ENCODE data around the gene BAG1.

Gene BAG1

GRCh38 chr9:33264473-33265177, at the start of gene BAG1, which contains the start of gene CHMP5:
Gene BAG1 (minus strand): TSS chr9:33264708.
Gene CHMP5 (plus strand): TSS chr9:33265049. CDS start chr9:33265079, 30 bp downstream.
- peak; percentile 99 for DNase-seq (ENCODE audit: low spot score)
- in situ Hi-C loops (cut with MboI; ENCODE audit: low pct_unique_long_range_greater_than_20kb, low sequenced_read_pairs, unreplicated experiment): no loop called here
- TF ChIP-seq CTCF (IDR thresholded peaks at IDR 0.05; ENCODE audit: extremely low read depth, insufficient read depth, missing control alignments): peak; percentile 17

- in situ Hi-C loops (cut with MboI; ENCODE audit: low pct_unique_long_range_greater_than_20kb, low sequenced_read_pairs, unreplicated experiment): no loop called here
Observed at GRCh38 chr9:33311953-33312352, 47.4 kb upstream of the BAG1 start.

GRCh38 chr9:33310748-33311147, 46.2 kb upstream of the BAG1 start:
- in situ Hi-C loops (cut with MboI; ENCODE audit: low pct_unique_long_range_greater_than_20kb, low sequenced_read_pairs, unreplicated experiment): no loop called here
- no peak for DNase-seq (ENCODE audit: low spot score)
- TF ChIP-seq CTCF (IDR thresholded peaks at IDR 0.05; ENCODE audit: extremely low read depth, insufficient read depth, missing control alignments): no peak

More at GRCh38 chr9:33311953-33312352, 47.4 kb upstream of the BAG1 start:
- TF ChIP-seq CTCF (IDR thresholded peaks at IDR 0.05; ENCODE audit: extremely low read depth, insufficient read depth, missing control alignments): no peak
- DNase-seq (ENCODE audit: low spot score): no peak

GRCh38 chr9:33309903-33310302, 45.4 kb upstream of the BAG1 start:
- no peak for DNase-seq (ENCODE audit: low spot score)
- in situ Hi-C loops (cut with MboI; ENCODE audit: low pct_unique_long_range_greater_than_20kb, low sequenced_read_pairs, unreplicated experiment): no loop called here
- TF ChIP-seq CTCF (IDR thresholded peaks at IDR 0.05; ENCODE audit: extremely low read depth, insufficient read depth, missing control alignments): no peak

GRCh38 chr9:33307067-33307466, 42.6 kb upstream of the BAG1 start:
- no peak for TF ChIP-seq CTCF (IDR thresholded peaks at IDR 0.05; ENCODE audit: extremely low read depth, insufficient read depth, missing control alignments)
- DNase-seq (ENCODE audit: low spot score): no peak
- in situ Hi-C loops (cut with MboI; ENCODE audit: low pct_unique_long_range_greater_than_20kb, low sequenced_read_pairs, unreplicated experiment): no loop called here

- no peak for DNase-seq (ENCODE audit: low spot score)
Observed at GRCh38 chr9:33306037-33306436, 41.5 kb upstream of the BAG1 start.

More at GRCh38 chr9:33306037-33306436, 41.5 kb upstream of the BAG1 start:
- no peak for TF ChIP-seq CTCF (IDR thresholded peaks at IDR 0.05; ENCODE audit: extremely low read depth, insufficient read depth, missing control alignments)
- in situ Hi-C loops (cut with MboI; ENCODE audit: low pct_unique_long_range_greater_than_20kb, low sequenced_read_pairs, unreplicated experiment): no loop called here
